ENCODE data around the gene ERV3-1. TPM values are rescaled to one million over a fixed set of nuclear protein-coding genes. Genes with fewer than 3 reads are reported as not detected.
A peak's percentile ranks its signal among the peaks of the same experiment; 100 is the strongest.

Gene ERV3-1
- total and polyA plus RNA-seq, 2 donors (not counting 1 experiment from before 2014, with no cell fraction given) = 13.7 to 30.7 TPM

DNA sequence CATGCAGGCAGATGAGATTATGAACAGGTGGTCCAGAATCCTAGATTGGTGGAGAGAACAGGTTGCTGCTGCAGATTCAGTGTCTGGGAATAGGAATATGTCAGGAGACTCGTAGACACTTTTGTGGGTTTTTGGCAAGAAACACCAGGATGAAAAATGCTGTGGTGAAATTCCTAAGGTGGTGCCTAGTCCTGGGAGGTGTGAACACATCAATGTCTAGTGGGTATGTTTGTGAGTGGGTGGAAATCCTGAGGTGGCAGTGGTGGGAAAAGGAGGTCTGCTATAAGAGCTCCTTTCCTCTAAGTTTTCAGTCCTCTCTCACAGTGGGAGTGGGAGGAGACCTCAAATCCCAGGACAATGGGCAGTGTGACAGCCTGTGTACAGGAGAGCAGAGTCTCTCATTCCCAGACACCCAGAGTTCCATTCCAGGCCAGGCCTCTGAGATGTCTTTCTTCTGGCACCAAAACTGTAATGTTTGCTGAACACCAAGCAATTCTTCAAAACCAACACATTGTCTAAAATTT, 5.1 kb downstream of the ERV3-1 start:
- POLR2A ChIA-PET = no interaction called here
- Histone ChIP-seq H3K4me1 (ENCODE audit: control insufficient read depth in 2 of 2, insufficient read depth in 2 of 2, low read length in 2 of 2) (peaks cover 36 to 56% of the 10 kb centered on the region in 2 donors), H3K4me2 (replicated peaks; ENCODE audit: low read depth, low read length, poor library complexity, severe bottlenecking) (no peak overlapping the region), H3K79me2 (ENCODE audit: control insufficient read depth, insufficient read depth, low read length) (peaks cover 70% of the 10 kb centered on the region), H3K4me3 (ENCODE audit: control extremely low read depth in 1 of 5, extremely low read depth in 1 of 5, insufficient read depth in 1 of 5, low read depth in 2 of 5, low read length in 4 of 5) (no peak overlapping the region), H3K9me3 (ENCODE audit: control extremely low read depth in 1 of 3, control insufficient read depth in 2 of 3, insufficient read depth in 1 of 3, low read length in 2 of 3) (peaks cover 0 to 61% (median 48%) of the 10 kb centered on the region in 3 donors), H4K20me1 (ENCODE audit: control insufficient read depth, insufficient read depth, low read length, poor library complexity, severe bottlenecking) (no peaks in the 10 kb centered on the region), H3K27me3 (replicated peaks in 1 of 4; ENCODE audit: control extremely low read depth in 1 of 4, control insufficient read depth in 3 of 4, insufficient read depth in 4 of 4, low read length in 3 of 4) (no peaks in the 10 kb centered on the region), H2AFZ (ENCODE audit: insufficient read depth, low read depth, low read length, poor library complexity, severe bottlenecking) (no peak overlapping the region), H3K27ac (ENCODE audit: low read length in 2 of 2) (peak overlapping the region in 1 of 2 donors; percentile 34), H3K36me3 (replicated peaks in 1 of 2; ENCODE audit: control extremely low read depth in 1 of 2, control insufficient read depth in 1 of 2, extremely low read depth in 1 of 2, insufficient read depth in 2 of 2, low read length in 1 of 2) (peaks cover 0 to 21% of the 10 kb centered on the region in 2 experiments), H3K9ac (ENCODE audit: low read length) (no peak overlapping the region)
- no peaks in the 10 kb centered on the region for H3K27me3 Mint-ChIP-seq
- ATAC-seq (ENCODE audit: low read depth) = no peak
- peak overlapping the region; percentile 46 for H3K27ac Mint-ChIP-seq
- CTCF ChIA-PET = no interaction called here
- peaks cover 20% of the 10 kb centered on the region for H3K9me3 Mint-ChIP-seq (ENCODE audit: insufficient read depth)
- TF ChIP-seq EZH2 (IDR thresholded peaks at IDR 0.05; ENCODE audit: borderline replicate concordance, insufficient read depth, low read depth, low read length, poor library complexity, severe bottlenecking) = no peak
- TF ChIP-seq, protein P1, sequence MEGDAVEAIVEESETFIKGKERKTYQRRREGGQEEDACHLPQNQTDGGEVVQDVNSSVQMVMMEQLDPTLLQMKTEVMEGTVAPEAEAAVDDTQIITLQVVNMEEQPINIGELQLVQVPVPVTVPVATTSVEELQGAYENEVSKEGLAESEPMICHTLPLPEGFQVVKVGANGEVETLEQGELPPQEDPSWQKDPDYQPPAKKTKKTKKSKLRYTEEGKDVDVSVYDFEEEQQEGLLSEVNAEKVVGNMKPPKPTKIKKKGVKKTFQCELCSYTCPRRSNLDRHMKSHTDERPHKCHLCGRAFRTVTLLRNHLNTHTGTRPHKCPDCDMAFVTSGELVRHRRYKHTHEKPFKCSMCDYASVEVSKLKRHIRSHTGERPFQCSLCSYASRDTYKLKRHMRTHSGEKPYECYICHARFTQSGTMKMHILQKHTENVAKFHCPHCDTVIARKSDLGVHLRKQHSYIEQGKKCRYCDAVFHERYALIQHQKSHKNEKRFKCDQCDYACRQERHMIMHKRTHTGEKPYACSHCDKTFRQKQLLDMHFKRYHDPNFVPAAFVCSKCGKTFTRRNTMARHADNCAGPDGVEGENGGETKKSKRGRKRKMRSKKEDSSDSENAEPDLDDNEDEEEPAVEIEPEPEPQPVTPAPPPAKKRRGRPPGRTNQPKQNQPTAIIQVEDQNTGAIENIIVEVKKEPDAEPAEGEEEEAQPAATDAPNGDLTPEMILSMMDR (IDR thresholded peaks at IDR 0.05) = no peak
- 0% methylated on average over 1 of the region's 1 CpG for WGBS (ENCODE audit: insufficient coverage)
- H3K4me1 Mint-ChIP-seq = peaks cover 64% of the 10 kb centered on the region
- no peak for DNase-seq
- intact Hi-C loops (cut with micrococcal nuclease) = loop anchor here (10.0 kb wide), 1 partner anchor 373 kb away; the partner anchor contains the start of gene ZNF92
- no peak overlapping the region for H3K4me3 Mint-ChIP-seq

DNA sequence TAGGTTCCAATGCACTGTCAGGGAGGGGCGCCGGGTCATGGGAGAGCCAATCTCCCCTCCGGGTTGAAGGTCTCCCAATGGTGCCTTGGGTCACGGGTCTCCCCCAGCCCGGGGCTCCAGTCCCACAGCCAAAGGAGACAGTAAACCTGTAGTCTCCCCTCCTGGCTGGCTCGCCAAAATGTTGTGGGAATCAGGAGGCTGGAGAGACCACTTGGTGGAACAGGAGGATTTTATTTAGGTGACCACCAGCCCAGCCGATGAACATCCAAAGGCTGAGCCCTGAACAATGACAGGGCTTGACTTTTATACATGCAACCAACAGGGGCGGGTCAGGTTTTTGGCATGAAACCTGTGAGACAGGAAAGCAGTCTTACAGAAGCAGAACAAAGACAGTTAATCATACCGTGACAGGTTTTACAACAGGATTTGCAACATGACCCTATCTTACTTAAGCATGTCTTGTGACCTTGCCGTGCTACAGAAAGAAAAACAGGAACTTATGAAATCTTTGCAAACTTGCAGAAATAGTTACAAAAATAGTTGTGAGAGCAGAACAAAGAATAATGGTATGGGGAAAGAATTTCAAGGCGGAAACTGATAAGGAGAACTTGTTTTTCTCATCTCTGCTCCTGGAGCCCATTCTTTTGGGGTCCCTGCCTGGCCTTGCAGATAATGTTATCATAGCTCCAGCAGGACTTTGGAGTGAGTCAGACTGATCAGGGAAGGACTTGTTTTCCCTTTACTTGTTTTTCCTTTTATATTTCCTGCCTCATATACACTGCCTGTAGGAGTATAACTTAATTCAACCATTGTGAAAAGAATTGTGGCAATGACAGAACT, 7.1 kb downstream of the ERV3-1 start:
- peak overlapping the region in 1 of 5 experiments; percentile 21 for H3K4me3 ChIP-seq (ENCODE audit: control extremely low read depth in 1 of 5, extremely low read depth in 1 of 5, insufficient read depth in 1 of 5, low read depth in 2 of 5, low read length in 4 of 5)
- no peaks in the 10 kb centered on the region for H4K20me1 ChIP-seq (ENCODE audit: control insufficient read depth, insufficient read depth, low read length, poor library complexity, severe bottlenecking)
- DNase-seq (peak; percentile 80), ATAC-seq (ENCODE audit: low read depth) (peak; percentile 78)
- peaks cover 0 to 21% of the 10 kb centered on the region in 2 experiments for H3K36me3 ChIP-seq (replicated peaks in 1 of 2; ENCODE audit: control extremely low read depth in 1 of 2, control insufficient read depth in 1 of 2, extremely low read depth in 1 of 2, insufficient read depth in 2 of 2, low read length in 1 of 2)
- intact Hi-C loops (cut with micrococcal nuclease) = loop anchor here (10.0 kb wide), 1 partner anchor 375 kb away; the partner anchor contains the start of gene ZNF92
- H3K9me3 ChIP-seq (ENCODE audit: control extremely low read depth in 1 of 3, control insufficient read depth in 2 of 3, insufficient read depth in 1 of 3, low read length in 2 of 3) = peaks cover 0 to 79% (median 68%) of the 10 kb centered on the region in 3 donors
- peak overlapping the region; percentile 11 for H3K9ac ChIP-seq (ENCODE audit: low read length)
- Mint-ChIP-seq H3K27me3 (no peaks in the 10 kb centered on the region), H3K27ac (peak overlapping the region; percentile 79), H3K4me3 (peak overlapping the region; percentile 57), H3K4me1 (peaks cover 46% of the 10 kb centered on the region), H3K9me3 (ENCODE audit: insufficient read depth) (peaks cover 23% of the 10 kb centered on the region)
- peak overlapping the region; percentile 47 for H3K4me2 ChIP-seq (replicated peaks; ENCODE audit: low read depth, low read length, poor library complexity, severe bottlenecking)
- 65% methylated on average over 9 of the region's 11 CpGs for WGBS (ENCODE audit: insufficient coverage)
- POLR2A ChIA-PET = no interaction called here
- peaks cover 22 to 44% of the 10 kb centered on the region in 2 donors for H3K4me1 ChIP-seq (ENCODE audit: control insufficient read depth in 2 of 2, insufficient read depth in 2 of 2, low read length in 2 of 2)
- H2AFZ ChIP-seq (ENCODE audit: insufficient read depth, low read depth, low read length, poor library complexity, severe bottlenecking) = no peak overlapping the region
- H3K27ac ChIP-seq (ENCODE audit: low read length in 2 of 2) = peak overlapping the region; percentile 50 to 73
- H3K27me3 ChIP-seq (replicated peaks in 1 of 4; ENCODE audit: control extremely low read depth in 1 of 4, control insufficient read depth in 3 of 4, insufficient read depth in 4 of 4, low read length in 3 of 4) = no peaks in the 10 kb centered on the region
- CTCF ChIA-PET = no interaction called here
- TF ChIP-seq, protein P1 (IDR thresholded peaks at IDR 0.05) = no peak
- no peak for TF ChIP-seq EZH2 (IDR thresholded peaks at IDR 0.05; ENCODE audit: borderline replicate concordance, insufficient read depth, low read depth, low read length, poor library complexity, severe bottlenecking)
- H3K79me2 ChIP-seq (ENCODE audit: control insufficient read depth, insufficient read depth, low read length) = peaks cover 50% of the 10 kb centered on the region
